Stomach (tissue), 9 donors: ENCODE results near the gene MARCHF10. TPM values are rescaled to one million over a fixed set of nuclear protein-coding genes. Genes with fewer than 3 reads are reported as not detected.

Experiments
- DNase-seq, 2 donors: peaks; one replicate each; pipeline versions ENCODE4 v3.0.0 to v3.0.0-alpha.2; 2013 to 2019
- H3K27ac ChIP-seq, 5 donors: fragments of 200-600 bp in 4 of 5; sonication (generic) in 4 of 5; one replicate each; pipeline ENCODE4 v1.5.1; 2013 to 2019; ENCODE audit warnings: mild to moderate bottlenecking in 1 of 5, moderate library complexity in 1 of 5
- H3K27me3 ChIP-seq, 3 donors: fragments of 200-600 bp; sonication (generic); one replicate each; pipeline ENCODE4 v1.5.1; 2017 to 2019; ENCODE audit warnings: mixed run types in 1 of 3
- H3K36me3 ChIP-seq, 4 donors: fragments of 200-600 bp; sonication (generic); 1 replicate in 3 of 4; 2 replicates in 1 of 4; pipeline ENCODE4 v1.5.1; 2016 to 2019
- H3K4me1 ChIP-seq, 4 donors: fragments of 200-600 bp; sonication (generic); one replicate each; pipeline ENCODE4 v1.5.1; 2016 to 2019
- H3K4me3 ChIP-seq, 4 donors: fragments of 200-600 bp; sonication (generic) in 3 of 4; one replicate each; pipeline ENCODE4 v1.5.1; 2016 to 2019; ENCODE audit warnings: mild to moderate bottlenecking in 1 of 4
- H3K9me3 ChIP-seq, 4 donors: fragments of 200-600 bp; sonication (generic); one replicate each; pipeline ENCODE4 v1.5.1; 2016 to 2019
- EP300 ChIP-seq: sonication (generic); formaldehyde crosslinking; IDR thresholded peaks from one replicate; pipeline ENCODE4 v1.6.1; 2017; ENCODE audit warnings: antibody characterized with exemption
- POLR2A ChIP-seq, 4 donors: fragments of 450-650 bp; IDR thresholded peaks; one replicate each; pipeline ENCODE4 v1.6.1; 2016; ENCODE audit warnings: antibody characterized with exemption in 4 of 4, control low read depth in 2 of 4, mild to moderate bottlenecking in 1 of 4, moderate library complexity in 1 of 4
- POLR2AphosphoS5 ChIP-seq, 3 donors: sonication (generic); formaldehyde crosslinking; IDR thresholded peaks; one replicate each; pipeline ENCODE4 v1.6.1; 2016; ENCODE audit warnings: antibody characterized with exemption in 3 of 3
- WGBS, 5 donors: extraction: QIAGEN DNeasy Blood & Tissue Kit in 3 of 5; methylation state at CpG; one replicate each; pipeline versions ENCODE4 v1.1.5 to v1.1.7; 2013 to 2018; 5-methylcytosine and 5-hydroxymethylcytosine counted together
- intact Hi-C: fragments of 100-400 bp; cut with DNase I; formaldehyde crosslinking; loops from one replicate; pipeline ENCODE4 v1.15.1; 2023; ENCODE audit warnings: low total_unique reads
- polyA plus RNA-seq, 3 donors: library from polyadenylated mRNA; stranded (reverse); fragments of 200-250 nt; gene quantifications; one replicate each; pipeline ENCODE4 v1.2.3, GENCODE V29; 2013
- total RNA-seq, 5 donors: library from RNA; depleted of rRNA; stranded (reverse); fragments of >200 nt; gene quantifications; one replicate each; pipeline versions ENCODE4 v1.1.0 to v1.2.3, GENCODE V29; 2014 to 2016
- TF ChIP-seq, protein P1 (sequence below), 7 experiments: fragments of 450-650 bp in 4 of 7; fragments of 200-600 bp in 3 of 7; sonication (generic) in 3 of 7; IDR thresholded peaks; one replicate each; pipeline ENCODE4 v1.5.1; 2016 to 2019; ENCODE audit warnings: antibody characterized with exemption in 7 of 7, control low read depth in 2 of 7, mild to moderate bottlenecking in 1 of 7
- donor health status: healthy with polysubstance abuse.
- donor health status: Bipolar disorder and iron deficiency.
- donor health status: healthy.

Gene MARCHF10
- total and polyA plus RNA-seq, 8 donors, result 0.31 to 0.89 TPM; not detected in 6

DNA sequence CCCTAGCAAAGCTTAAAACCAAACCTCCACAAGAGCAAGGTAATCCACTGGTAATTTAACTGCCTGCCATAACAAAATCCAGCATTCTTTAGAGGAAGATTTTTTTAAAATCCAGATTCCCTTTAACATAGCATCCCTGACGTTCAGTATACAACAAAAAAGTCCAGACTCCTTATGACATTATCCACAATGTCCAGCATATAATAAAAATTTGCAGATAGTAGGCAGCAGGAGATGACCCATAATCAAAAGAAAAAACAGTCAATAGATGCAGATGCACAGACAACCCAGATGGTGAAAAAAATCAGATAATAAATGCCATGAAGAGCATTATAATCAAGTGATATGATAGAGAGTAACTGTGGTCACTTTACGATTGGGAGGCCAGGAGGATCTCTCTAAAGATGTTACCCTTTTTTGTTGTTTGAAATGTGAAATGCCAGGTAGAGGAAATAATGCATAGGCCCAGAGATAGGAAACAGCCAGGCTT, 147.4 kb downstream of the MARCHF10 start:
- H3K27ac ChIP-seq, result no peak overlapping the region
- WGBS, 5 donors, result 91 to 93% (median 92%) methylated on average over 2 of the region's 2 CpGs
- intact Hi-C loops, result no loop called here
- no peak overlapping the region for H3K4me3 ChIP-seq
- no peaks in the 10 kb centered on the region for H3K4me1 ChIP-seq
- DNase-seq, result no peak
- peaks cover 0 to 4% (median 0%) of the 10 kb centered on the region in 3 donors for H3K27me3 ChIP-seq
- peaks cover 0 to 7% (median 2%) of the 10 kb centered on the region in 4 donors for H3K36me3 ChIP-seq
- no peak for TF ChIP-seq POLR2A (IDR thresholded peaks at IDR 0.05)
- no peak for TF ChIP-seq EP300
- TF ChIP-seq, protein P1, sequence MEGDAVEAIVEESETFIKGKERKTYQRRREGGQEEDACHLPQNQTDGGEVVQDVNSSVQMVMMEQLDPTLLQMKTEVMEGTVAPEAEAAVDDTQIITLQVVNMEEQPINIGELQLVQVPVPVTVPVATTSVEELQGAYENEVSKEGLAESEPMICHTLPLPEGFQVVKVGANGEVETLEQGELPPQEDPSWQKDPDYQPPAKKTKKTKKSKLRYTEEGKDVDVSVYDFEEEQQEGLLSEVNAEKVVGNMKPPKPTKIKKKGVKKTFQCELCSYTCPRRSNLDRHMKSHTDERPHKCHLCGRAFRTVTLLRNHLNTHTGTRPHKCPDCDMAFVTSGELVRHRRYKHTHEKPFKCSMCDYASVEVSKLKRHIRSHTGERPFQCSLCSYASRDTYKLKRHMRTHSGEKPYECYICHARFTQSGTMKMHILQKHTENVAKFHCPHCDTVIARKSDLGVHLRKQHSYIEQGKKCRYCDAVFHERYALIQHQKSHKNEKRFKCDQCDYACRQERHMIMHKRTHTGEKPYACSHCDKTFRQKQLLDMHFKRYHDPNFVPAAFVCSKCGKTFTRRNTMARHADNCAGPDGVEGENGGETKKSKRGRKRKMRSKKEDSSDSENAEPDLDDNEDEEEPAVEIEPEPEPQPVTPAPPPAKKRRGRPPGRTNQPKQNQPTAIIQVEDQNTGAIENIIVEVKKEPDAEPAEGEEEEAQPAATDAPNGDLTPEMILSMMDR (IDR thresholded peaks at IDR 0.05), result no peak
- no peak for TF ChIP-seq POLR2AphosphoS5 (IDR thresholded peaks at IDR 0.05)
- H3K9me3 ChIP-seq, result peaks cover 0 to 8% (median 4%) of the 10 kb centered on the region in 4 donors

DNA sequence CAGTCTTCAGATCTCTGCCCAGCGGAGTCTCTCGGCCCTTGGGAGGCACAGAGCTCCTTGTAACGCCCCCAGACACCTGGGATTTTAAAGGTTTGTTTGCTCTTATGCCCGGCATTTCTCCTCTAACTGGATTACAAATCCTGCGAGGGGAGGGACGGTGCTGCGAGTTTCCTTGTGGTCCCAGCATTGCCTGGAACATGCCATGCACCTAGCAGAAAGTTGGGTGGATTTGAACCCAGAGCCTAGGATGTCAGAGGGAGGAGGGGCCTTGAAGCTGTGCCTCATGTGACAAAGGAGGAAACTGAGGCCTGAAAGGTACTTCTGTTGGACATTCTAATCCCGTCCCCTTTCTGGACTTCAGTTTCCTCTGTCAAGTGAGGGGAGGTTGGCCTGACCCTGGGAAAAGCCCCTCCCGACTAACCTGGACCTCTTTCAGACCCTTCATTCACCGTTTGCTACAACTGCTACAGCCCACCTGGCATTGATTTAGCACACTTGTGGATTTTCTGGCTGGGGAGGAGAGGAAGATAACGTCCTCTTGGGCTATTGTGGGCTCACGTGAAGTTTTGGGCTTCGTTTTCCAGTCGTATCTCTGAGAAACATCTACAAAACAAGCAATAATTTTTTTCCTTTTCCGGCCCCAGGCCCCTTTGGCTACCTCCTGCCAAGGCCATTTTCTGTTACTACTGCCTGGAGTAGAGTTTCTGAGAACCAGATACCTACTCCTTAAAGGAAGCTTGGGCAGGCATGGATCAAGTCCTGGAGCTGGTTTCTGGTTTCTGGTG, 149.8 kb downstream of the MARCHF10 start:
- Histone ChIP-seq H3K4me3 (no peak overlapping the region), H3K4me1 (peaks cover 11 to 15% (median 14%) of the 10 kb centered on the region in 4 donors), H3K9me3 (peaks cover 0 to 8% (median 4%) of the 10 kb centered on the region in 4 donors), H3K27ac (no peak overlapping the region), H3K27me3 (no peaks in the 10 kb centered on the region), H3K36me3 (no peaks in the 10 kb centered on the region)
- TF ChIP-seq POLR2A (IDR thresholded peaks at IDR 0.05), result no peak
- TF ChIP-seq EP300, result no peak
- no peak for TF ChIP-seq POLR2AphosphoS5 (IDR thresholded peaks at IDR 0.05)
- TF ChIP-seq, protein P1 (IDR thresholded peaks at IDR 0.05), result no peak
- WGBS, 5 donors, result 66 to 72% (median 70%) methylated on average over 15 of the region's 15 CpGs
- intact Hi-C loops, result no loop called here
- DNase-seq, result no peak

DNA sequence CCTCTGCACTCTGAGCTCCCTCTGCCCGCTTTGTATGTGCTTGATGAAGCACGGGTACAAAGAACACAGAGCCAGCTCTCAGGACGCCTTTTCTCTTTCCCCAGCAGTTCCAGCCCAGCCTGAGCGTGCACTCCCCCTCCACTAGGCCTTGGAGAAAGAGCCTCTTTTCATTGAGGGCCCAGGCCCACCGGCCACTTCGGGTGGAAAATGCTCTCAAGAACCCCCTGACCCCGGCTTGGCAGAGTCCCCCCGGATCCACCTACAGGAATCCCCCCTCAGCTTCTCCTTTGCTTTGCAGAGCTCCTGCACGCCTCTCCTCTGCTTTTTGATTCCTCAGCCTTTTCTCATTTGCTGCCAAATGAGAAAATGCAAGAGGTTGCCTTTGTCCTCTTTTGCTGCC, 150.4 kb downstream of the MARCHF10 start:
- peaks cover 17 to 22% (median 20%) of the 10 kb centered on the region in 4 donors for H3K4me1 ChIP-seq
- intact Hi-C loops, result no loop called here
- 83 to 90% (median 88%) methylated on average over 9 of the region's 9 CpGs for WGBS, 5 donors
- no peak overlapping the region for H3K27ac ChIP-seq
- H3K4me3 ChIP-seq, result no peak overlapping the region
- H3K9me3 ChIP-seq, result peaks cover 0 to 8% (median 4%) of the 10 kb centered on the region in 4 donors
- H3K27me3 ChIP-seq, result peaks cover 0 to 3% (median 0%) of the 10 kb centered on the region in 3 donors
- no peak for DNase-seq
- TF ChIP-seq, protein P1 (IDR thresholded peaks at IDR 0.05), result no peak
- no peak for TF ChIP-seq POLR2AphosphoS5 (IDR thresholded peaks at IDR 0.05)
- TF ChIP-seq POLR2A (IDR thresholded peaks at IDR 0.05), result no peak
- no peak for TF ChIP-seq EP300
- H3K36me3 ChIP-seq, result no peaks in the 10 kb centered on the region

DNA sequence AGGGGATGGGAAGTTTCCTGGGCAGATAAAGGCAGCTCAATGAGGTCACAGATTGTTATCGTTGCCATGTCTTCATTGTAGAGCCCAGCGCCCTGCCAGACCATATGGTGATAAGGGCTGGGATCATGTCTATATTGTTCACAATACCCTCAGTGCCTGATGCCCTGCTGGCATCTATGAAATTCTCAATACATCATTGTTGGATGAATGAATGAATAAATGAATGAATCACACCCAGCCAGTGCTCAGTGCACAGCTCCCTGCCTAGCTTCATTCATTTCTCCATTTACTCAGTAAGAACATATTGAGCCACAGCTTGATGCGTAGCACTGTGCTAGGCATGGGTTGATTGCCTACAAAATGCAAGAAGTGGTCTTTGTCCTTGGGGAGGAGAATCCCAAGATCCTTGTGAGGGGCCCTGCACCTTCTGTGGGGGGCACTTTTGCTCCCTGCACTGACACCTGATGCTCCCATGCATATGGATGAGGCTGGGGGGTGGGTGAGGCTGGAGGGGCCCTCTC, 150.9 kb downstream of the MARCHF10 start:
- Histone ChIP-seq H3K27ac (no peak overlapping the region), H3K27me3 (peaks cover 0 to 8% (median 0%) of the 10 kb centered on the region in 3 donors), H3K9me3 (peaks cover 0 to 8% (median 4%) of the 10 kb centered on the region in 4 donors), H3K4me1 (peaks cover 22 to 27% (median 24%) of the 10 kb centered on the region in 4 donors), H3K36me3 (no peaks in the 10 kb centered on the region), H3K4me3 (no peak overlapping the region)
- intact Hi-C loops, result no loop called here
- no peak for DNase-seq
- no peak for TF ChIP-seq POLR2AphosphoS5 (IDR thresholded peaks at IDR 0.05)
- TF ChIP-seq, protein P1 (IDR thresholded peaks at IDR 0.05), result no peak
- TF ChIP-seq EP300, result no peak
- TF ChIP-seq POLR2A (IDR thresholded peaks at IDR 0.05), result no peak
- 91 to 97% (median 92%) methylated on average over 3 of the region's 3 CpGs for WGBS, 5 donors
